Stimulated activated CD4-positive, alpha-beta T cell treated with anti-CD3 and anti-CD28 coated beads, TNF-alpha, amount 100 ng/mL, for 48 hours (primary cell): Measurements from ENCODE around the gene BNIP5.
"Not testable (repeated sequence)": the region's sequence is repeated elsewhere in the genome, so short reads cannot be mapped to it uniquely, and the experiment has no call there.

Experiments used
- DNase-seq, 3 donors: peaks; one replicate each; pipeline ENCODE4 v3.0.0-alpha.2; 2020; ENCODE audit warnings: low read depth in 3 of 3

Gene BNIP5

GRCh38 chr6:36367743-36368142, 31.1 kb upstream of the BNIP5 start:
- DNase-seq, result no peak

GRCh38 chr6:36364669-36365479, 28.2 kb upstream of the BNIP5 start:
- no peak for DNase-seq

GRCh38 chr6:36364061-36364635, 27.5 kb upstream of the BNIP5 start:
- DNase-seq, result not testable (repeated sequence)

GRCh38 chr6:36363371-36363752, 26.7 kb upstream of the BNIP5 start:
- DNase-seq, result not testable (repeated sequence)

- no peak for DNase-seq
Measured at GRCh38 chr6:36362551-36363370, 26.1 kb upstream of the BNIP5 start.

- DNase-seq, result no peak
Measured at GRCh38 chr6:36361071-36361470, 24.4 kb upstream of the BNIP5 start.

GRCh38 chr6:36360241-36361054, 23.8 kb upstream of the BNIP5 start:
- peak; percentile 51 to 56 (median 52) for DNase-seq

GRCh38 chr6:36358226-36358915, 21.7 kb upstream of the BNIP5 start:
- no peak for DNase-seq

- no peak for DNase-seq
Measured at GRCh38 chr6:36357872-36358225, 21.2 kb upstream of the BNIP5 start.

- no peak for DNase-seq
Measured at GRCh38 chr6:36355819-36356218, 19.1 kb upstream of the BNIP5 start.

- DNase-seq, result no peak
Measured at GRCh38 chr6:36353411-36353915, 16.8 kb upstream of the BNIP5 start.

GRCh38 chr6:36352477-36353157, 15.9 kb upstream of the BNIP5 start:
- DNase-seq, result no peak

GRCh38 chr6:36350681-36351571, 14.2 kb upstream of the BNIP5 start:
- no peak for DNase-seq

GRCh38 chr6:36350082-36350481, 13.4 kb upstream of the BNIP5 start:
- DNase-seq, result no peak

GRCh38 chr6:36349240-36349639, 12.6 kb upstream of the BNIP5 start:
- no peak for DNase-seq

GRCh38 chr6:36347621-36348020, 10.9 kb upstream of the BNIP5 start:
- DNase-seq, result no peak

GRCh38 chr6:36346486-36347273, 10.0 kb upstream of the BNIP5 start:
- no peak for DNase-seq

GRCh38 chr6:36345681-36346466, 9.2 kb upstream of the BNIP5 start:
- DNase-seq, result no peak
